GM19372 (cell line): ENCODE results near the gene CYSLTR2.

Experiments used
- ATAC-seq: cut with Tn5 transposase; IDR thresholded peaks from one replicate; pipeline ENCODE4 v1.9.1; 2021; ENCODE audit warnings: mild to moderate bottlenecking, low read depth, moderate library complexity; ENCODE audit not compliant: unreplicated experiment

Gene CYSLTR2

GRCh38 chr13:48733739-48734335 is 80.1 kb downstream of the CYSLTR2 start:
- no peak for ATAC-seq

GRCh38 chr13:48735571-48735970 is 81.8 kb downstream of the CYSLTR2 start:
- ATAC-seq = no peak

GRCh38 chr13:48737689-48738088 is 84.0 kb downstream of the CYSLTR2 start:
- ATAC-seq = no peak

- no peak for ATAC-seq
Measured at GRCh38 chr13:48738311-48738710, 84.6 kb downstream of the CYSLTR2 start.

GRCh38 chr13:48739386-48739964 is 85.7 kb downstream of the CYSLTR2 start:
- ATAC-seq = no peak

GRCh38 chr13:48741377-48741776 is 87.6 kb downstream of the CYSLTR2 start:
- ATAC-seq = no peak

GRCh38 chr13:48746821-48747220 is 93.1 kb downstream of the CYSLTR2 start:
- ATAC-seq = no peak

- no peak for ATAC-seq
Measured at GRCh38 chr13:48748681-48749080, 95.0 kb downstream of the CYSLTR2 start.

- no peak for ATAC-seq
Measured at GRCh38 chr13:48749144-48749543, 95.4 kb downstream of the CYSLTR2 start.

GRCh38 chr13:48749699-48750473 is 96.2 kb downstream of the CYSLTR2 start:
- ATAC-seq = peak; percentile 97

GRCh38 chr13:48750588-48751383 is 97.1 kb downstream of the CYSLTR2 start:
- ATAC-seq = no peak

- ATAC-seq = no peak
Measured at GRCh38 chr13:48760626-48761025, 106.9 kb downstream of the CYSLTR2 start.
